A549 (cell line): Measurements from ENCODE around the gene PIP4K2A.

Source experiments
- ESRRA ChIP-seq: fragments of 150-350 bp; IDR thresholded peaks from 2 replicates; pipeline ENCODE4 v1.6.1; 2014; ENCODE audit warnings: mild to moderate bottlenecking, low read length, borderline replicate concordance
- FOSB ChIP-seq: fragments of 250-450 bp; sonication (Bioruptor Pico); IDR thresholded peaks from 2 replicates; pipeline ENCODE4 v1.5.0; 2020; ENCODE audit warnings: mild to moderate bottlenecking, moderate library complexity
- FOSL2 ChIP-seq, 2 experiments: fragments of 450-650 bp in 1 of 2; fragments of >200 bp in 1 of 2; sonication (Bioruptor Twin) in 1 of 2; formaldehyde crosslinking; IDR thresholded peaks; 2 replicates each; pipeline versions ENCODE4 v1.5.0 to v1.6.1; 2016 to 2020; ENCODE audit warnings: mild to moderate bottlenecking in 1 of 2, moderate library complexity in 1 of 2
- JUNB ChIP-seq: fragments of >200 bp; sonication (Bioruptor Twin); formaldehyde crosslinking; IDR thresholded peaks from 2 replicates; pipeline ENCODE4 v1.6.1; 2016
- MAFK ChIP-seq: fragments of 450-650 bp; IDR thresholded peaks from 2 replicates; pipeline ENCODE4 v1.6.1; 2014; ENCODE audit not compliant: partially characterized antibody
- MYC ChIP-seq: IDR thresholded peaks from 2 replicates; pipeline ENCODE4 v1.6.1; 2012; ENCODE audit warnings: mild to moderate bottlenecking, inconsistent platforms, low read length, improper control_type of control experiment, borderline replicate concordance
- NFE2L2 ChIP-seq: fragments of 150-350 bp; conservative IDR thresholded peaks from 2 replicates; pipeline ENCODE4 v1.6.1; 2014; ENCODE audit warnings: low read length
- POLR2A ChIP-seq: IDR thresholded peaks from 2 replicates; pipeline ENCODE4 v1.6.1; 2012; ENCODE audit warnings: mild to moderate bottlenecking, low read length
- REST ChIP-seq: fragments of 200-600 bp; sonication (generic); IDR thresholded peaks from 2 replicates; pipeline ENCODE4 v1.6.1; 2016; ENCODE audit warnings: antibody characterized with exemption, mild to moderate bottlenecking, moderate library complexity
- RFX5 ChIP-seq: fragments of 450-650 bp; IDR thresholded peaks from 2 replicates; pipeline ENCODE4 v1.7.1; 2014; ENCODE audit warnings: antibody characterized with exemption, mild to moderate bottlenecking, moderate library complexity
- SREBF2 ChIP-seq: fragments of 450-650 bp; IDR thresholded peaks from 2 replicates; pipeline ENCODE4 v1.6.1; 2014; ENCODE audit warnings: mild to moderate bottlenecking, moderate library complexity
- TF ChIP-seq, protein P1 (sequence below): fragments of >200 bp; sonication (Bioruptor Twin); formaldehyde crosslinking; IDR thresholded peaks from 3 replicates; pipeline ENCODE4 v1.5.1; 2016
- TF ChIP-seq, protein P2 (sequence below): fragments of >200 bp; sonication (Bioruptor Twin); formaldehyde crosslinking; IDR thresholded peaks from 3 replicates; pipeline ENCODE4 v1.6.1; 2016

- TF ChIP-seq, protein P1, sequence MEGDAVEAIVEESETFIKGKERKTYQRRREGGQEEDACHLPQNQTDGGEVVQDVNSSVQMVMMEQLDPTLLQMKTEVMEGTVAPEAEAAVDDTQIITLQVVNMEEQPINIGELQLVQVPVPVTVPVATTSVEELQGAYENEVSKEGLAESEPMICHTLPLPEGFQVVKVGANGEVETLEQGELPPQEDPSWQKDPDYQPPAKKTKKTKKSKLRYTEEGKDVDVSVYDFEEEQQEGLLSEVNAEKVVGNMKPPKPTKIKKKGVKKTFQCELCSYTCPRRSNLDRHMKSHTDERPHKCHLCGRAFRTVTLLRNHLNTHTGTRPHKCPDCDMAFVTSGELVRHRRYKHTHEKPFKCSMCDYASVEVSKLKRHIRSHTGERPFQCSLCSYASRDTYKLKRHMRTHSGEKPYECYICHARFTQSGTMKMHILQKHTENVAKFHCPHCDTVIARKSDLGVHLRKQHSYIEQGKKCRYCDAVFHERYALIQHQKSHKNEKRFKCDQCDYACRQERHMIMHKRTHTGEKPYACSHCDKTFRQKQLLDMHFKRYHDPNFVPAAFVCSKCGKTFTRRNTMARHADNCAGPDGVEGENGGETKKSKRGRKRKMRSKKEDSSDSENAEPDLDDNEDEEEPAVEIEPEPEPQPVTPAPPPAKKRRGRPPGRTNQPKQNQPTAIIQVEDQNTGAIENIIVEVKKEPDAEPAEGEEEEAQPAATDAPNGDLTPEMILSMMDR, result no peak
- TF ChIP-seq JUNB (no peak), MAFK (no peak), REST (no peak), RFX5 (no peak), NFE2L2 (no peak), ESRRA (no peak), POLR2A (no peak), SREBF2 (no peak), FOSB (CRISPR knock-in tag) (no peak), FOSL2 (IDR thresholded peaks at IDR 0.05) (no peak), FOSL2 (CRISPR knock-in tag; IDR thresholded peaks at IDR 0.05) (no peak), MYC (no peak)
- TF ChIP-seq, protein P2, sequence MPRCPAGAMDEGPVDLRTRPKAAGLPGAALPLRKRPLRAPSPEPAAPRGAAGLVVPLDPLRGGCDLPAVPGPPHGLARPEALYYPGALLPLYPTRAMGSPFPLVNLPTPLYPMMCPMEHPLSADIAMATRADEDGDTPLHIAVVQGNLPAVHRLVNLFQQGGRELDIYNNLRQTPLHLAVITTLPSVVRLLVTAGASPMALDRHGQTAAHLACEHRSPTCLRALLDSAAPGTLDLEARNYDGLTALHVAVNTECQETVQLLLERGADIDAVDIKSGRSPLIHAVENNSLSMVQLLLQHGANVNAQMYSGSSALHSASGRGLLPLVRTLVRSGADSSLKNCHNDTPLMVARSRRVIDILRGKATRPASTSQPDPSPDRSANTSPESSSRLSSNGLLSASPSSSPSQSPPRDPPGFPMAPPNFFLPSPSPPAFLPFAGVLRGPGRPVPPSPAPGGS, result no peak
Measured at GRCh38 chr10:22495396-22495795, 219.0 kb downstream of the PIP4K2A start.
